GM21447 (cell line): Measurements from ENCODE around the gene GREM1.

Experiments used
- ATAC-seq: cut with Tn5 transposase; IDR thresholded peaks from one replicate; pipeline ENCODE4 v1.9.1; 2021; ENCODE audit not compliant: unreplicated experiment

The GREM1 gene

GRCh38 chr15:32778391-32779176 is 60.8 kb downstream of the GREM1 start:
- ATAC-seq: no peak

- ATAC-seq: no peak
Measured at GRCh38 chr15:32781781-32782180, 64.0 kb downstream of the GREM1 start.

- ATAC-seq: no peak
Measured at GRCh38 chr15:32784581-32784980, 66.8 kb downstream of the GREM1 start.

- ATAC-seq: no peak
Measured at GRCh38 chr15:32786906-32787305, 69.1 kb downstream of the GREM1 start.

- ATAC-seq: no peak
Measured at GRCh38 chr15:32787949-32788348, 70.1 kb downstream of the GREM1 start.

- no peak for ATAC-seq
Measured at GRCh38 chr15:32790352-32790999, 72.7 kb downstream of the GREM1 start.

GRCh38 chr15:32792436-32792835 is 74.6 kb downstream of the GREM1 start:
- no peak for ATAC-seq
